CD1c-positive myeloid dendritic cell (primary cell): ENCODE measurements around the gene CCDC187.
"Not testable (repeated sequence)": the region's sequence is repeated elsewhere in the genome, so short reads cannot be mapped to it uniquely, and the experiment has no call there.

ENCODE experiments used
- DNase-seq: peaks from one replicate; pipeline ENCODE4 v3.0.0-alpha.2; 2016; ENCODE audit errors: extremely low spot score

The CCDC187 gene

DNA sequence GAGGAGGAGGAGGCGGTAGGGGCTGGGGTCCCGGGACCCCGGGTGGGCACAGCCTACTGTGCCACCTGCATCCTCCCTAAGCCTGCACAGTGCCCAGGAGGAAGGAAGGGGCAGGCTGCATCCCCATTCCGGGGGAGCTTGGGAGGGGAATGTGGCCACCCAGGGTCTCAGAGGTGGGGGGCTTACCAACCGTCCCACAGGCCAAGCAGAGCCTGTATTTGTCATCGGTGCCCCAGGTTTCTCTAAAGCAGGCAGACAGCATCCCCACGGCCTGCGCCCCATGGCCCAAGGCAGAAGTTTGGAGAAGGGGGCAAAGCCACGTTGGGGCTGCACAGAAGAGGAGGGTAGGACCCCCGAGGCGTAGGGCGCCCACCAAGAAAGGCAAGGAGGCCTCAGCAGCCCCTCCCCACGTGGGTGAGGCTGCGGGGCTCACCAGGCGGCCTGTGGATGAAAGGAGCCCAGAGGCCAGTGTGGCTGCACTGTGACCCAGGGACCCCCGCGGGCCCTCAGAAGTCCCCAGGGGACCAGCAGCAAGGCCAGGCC is 22.9 kb upstream of the CCDC187 start:
- DNase-seq: no peak

DNA sequence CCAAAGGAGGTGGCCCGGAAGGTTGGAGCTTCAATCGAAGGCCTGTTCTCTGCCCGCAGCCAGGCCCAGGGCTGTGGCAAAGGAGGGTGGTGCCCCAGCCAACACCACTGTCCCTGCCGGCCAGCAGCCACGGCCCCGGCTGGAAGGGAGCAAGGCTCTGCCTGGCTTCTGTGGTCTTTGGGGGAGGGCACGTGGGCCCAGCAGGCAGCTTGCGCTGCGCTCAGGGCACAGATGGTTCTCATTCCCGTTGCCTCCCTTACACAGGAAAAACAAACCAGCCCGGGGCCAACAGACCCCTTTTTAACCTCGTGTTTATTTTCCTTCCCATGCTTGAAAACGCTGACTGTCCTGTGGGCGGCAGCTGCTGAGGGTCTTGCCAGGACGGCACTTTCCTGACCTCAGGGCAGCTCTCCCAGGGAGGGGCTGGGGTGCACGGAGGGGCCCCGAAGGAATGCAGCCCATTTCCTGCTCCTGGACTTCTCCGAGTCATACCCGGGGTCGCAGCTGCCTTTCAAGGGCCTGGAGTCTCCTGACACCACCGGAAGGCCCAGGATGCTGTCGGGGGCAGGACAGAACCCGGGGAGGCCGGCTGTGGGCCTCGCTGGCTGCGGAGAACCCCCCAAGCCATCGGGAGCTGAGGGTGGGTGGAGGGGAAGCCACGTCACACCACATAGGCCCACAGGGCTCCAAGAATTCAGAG is 22.3 kb upstream of the CCDC187 start:
- DNase-seq: no peak

DNA sequence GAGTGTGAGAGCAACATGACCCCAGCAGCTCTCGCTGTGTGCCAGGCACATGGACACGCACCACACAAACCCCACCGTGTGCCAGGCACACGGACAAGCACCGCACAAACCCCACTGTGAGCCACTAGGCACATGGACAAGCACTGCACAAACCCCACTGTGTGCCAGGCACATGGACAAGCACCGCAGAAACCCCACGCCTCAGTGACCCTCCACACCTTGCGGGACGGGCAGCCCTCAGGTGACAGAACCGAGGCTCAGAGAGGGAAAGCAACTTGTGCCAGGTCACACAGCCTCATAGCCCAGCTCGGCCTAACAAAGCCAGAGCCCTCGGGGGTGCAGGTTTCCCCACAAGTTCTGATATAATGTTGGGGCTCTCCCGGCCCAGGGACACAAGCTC is 21.5 kb upstream of the CCDC187 start:
- DNase-seq: no peak

DNA sequence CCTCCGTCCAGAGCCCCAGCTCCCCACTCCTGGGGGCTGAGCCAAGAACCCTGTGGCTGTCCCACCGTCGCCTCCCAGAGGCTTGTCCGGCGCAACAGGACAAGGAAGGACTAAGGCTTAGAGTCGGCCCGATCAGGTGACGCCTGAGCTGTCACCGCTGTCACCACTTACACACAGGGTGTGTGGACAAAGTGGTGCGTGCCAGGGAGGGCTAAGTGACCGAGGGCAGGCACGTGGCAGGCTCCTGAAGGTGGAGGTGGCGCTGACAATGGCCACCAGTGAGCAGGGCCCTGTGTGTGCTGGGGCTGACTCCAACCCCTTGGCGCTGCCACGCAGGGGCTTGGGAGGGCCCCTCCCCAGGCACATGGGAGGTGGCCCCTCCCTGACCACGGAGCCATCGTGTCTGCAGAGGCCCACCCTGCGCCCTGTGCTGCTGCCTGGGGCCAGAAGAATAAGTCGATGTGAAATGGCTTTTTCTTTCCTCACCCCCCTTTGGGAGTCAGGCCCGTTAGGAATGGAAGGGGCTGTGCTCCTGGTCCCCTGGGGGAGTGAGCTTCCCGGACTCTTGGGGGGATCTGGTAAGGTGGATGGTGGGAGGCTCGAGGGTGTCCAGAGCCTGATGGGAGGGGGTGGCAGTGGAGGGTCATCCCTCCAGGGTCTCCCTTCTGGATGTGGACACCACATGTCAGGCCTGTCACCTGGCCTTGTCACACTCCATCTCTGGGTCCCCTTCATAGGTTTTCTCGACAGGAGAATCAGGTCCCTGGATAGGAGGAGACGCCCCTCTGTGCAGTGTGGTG is 20.8 kb upstream of the CCDC187 start:
- no peak for DNase-seq

DNA sequence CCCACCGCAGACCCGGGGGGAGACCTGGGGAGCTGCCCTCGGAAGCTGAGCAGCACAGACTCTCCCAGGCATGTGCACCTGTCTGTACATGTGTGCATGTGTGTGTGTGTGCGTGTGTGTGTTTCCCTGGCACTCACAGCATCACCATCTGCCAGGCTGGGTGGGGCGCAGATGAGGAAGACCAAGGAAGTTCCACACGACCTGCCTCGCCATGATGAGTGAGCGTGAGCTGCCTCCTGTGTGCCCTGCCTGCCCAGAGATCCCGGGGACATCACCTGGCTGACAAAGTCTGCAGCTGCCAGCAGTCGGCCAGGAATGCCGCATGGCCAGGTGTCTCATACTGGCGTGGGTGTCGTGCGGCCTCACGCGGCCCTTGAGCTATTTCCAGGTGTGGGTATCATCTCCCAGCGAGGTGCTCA is 19.5 kb upstream of the CCDC187 start:
- no peak for DNase-seq

DNA sequence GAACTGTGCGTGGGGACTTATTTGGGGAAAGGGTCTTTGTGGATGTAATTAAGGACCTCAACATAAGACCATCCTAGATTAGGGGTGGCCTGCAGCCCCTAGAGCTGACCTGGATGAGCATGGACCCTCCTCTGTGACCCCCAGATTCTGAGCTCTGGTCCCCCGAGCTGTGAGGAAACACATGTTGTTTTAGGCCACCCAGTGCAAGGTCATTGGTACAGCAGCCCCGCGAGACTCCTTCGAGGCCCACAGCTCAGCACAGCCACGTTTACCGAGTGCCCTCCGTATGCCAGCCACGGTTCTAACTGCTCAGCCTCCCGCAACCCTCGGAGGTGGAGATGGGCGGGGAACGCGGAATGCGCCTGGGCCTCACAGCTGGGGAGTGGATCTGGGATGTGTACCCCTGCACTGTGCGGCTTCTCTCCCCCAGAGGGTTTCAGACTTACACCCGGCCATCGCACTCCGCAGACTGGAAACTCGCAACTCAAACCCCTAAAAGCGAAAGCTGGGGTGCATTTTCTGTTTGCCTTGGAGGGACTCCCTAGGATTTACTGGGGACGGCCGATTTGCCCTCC is 18.9 kb upstream of the CCDC187 start:
- no peak for DNase-seq

DNA sequence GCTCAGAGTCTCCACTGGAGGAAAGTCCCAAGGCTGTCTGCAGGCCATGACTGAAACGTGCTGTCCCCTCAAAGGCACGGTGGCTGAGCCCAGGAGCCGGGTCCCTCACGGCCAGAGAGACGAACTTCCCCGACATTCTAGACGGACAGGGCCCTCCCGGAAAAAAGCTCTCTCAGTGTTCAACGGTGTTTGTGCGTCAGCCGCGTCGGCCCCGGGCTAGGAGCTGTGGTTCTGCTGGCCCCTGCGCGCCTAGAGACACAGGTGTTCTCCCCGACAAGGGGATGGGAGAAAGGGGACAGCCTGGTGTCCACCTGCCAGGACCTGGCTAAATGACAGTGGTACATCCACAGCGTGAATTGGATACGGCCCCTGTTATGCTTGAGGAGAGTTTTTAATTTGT is 17.7 kb upstream of the CCDC187 start:
- no peak for DNase-seq

DNA sequence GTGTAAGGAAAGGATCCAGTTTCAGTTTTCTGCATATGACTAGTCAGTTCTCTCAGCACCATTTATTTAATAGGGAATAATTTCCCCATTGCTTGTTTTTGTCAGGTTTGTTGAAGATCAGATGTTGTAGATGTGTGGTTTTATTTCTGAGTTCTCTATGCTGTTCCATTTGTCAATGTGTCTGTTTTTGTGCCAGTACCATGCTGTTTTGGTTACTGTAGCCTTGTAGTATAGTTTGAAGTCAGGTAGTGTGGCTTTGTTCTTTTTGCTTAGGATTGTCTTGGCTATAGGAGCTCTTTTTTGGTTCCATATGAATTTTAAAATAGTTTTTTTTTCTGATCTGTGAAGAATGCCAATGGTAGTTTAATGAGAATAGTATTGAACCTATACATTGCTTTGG is 17.1 kb upstream of the CCDC187 start:
- not testable (repeated sequence) for DNase-seq

DNA sequence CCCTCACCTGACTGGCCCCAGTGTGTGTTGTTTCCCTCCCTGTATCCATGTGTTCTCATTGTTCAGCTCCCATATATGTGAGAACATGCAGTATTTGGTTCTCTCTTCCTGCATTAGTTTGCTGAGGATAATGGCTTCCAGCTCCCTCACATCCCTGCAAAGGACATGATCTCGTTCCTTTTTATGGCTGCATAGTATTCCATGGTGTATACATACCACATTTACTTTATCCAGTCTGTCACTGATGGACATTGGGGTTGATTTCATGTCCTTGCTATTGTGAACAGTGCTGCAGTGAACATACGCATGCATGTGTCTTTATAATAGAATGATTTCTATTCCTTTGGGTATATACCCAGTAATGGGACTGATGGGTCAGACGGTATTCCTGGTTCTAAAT is 16.1 kb upstream of the CCDC187 start:
- DNase-seq: not testable (repeated sequence)

DNA sequence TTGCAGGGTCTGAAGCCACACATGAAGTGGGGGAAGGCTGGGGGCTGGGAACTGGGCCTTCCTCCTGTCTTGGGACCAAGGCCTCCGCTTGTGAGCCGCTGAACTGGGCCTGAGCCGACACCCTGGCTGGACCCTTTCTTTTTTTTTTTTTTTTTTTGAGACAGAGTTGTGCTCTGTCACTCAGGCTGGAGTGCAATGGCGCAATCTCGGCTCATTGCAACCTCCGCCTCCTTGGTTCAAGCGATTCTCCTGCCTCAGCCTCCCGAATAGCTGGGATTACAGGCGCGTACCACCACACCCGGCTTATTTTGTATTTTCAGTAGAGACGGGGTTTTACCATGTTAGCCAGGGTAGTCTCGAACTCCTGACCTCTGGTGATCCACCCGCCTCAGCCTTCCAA is 15.3 kb upstream of the CCDC187 start:
- not testable (repeated sequence) for DNase-seq

DNA sequence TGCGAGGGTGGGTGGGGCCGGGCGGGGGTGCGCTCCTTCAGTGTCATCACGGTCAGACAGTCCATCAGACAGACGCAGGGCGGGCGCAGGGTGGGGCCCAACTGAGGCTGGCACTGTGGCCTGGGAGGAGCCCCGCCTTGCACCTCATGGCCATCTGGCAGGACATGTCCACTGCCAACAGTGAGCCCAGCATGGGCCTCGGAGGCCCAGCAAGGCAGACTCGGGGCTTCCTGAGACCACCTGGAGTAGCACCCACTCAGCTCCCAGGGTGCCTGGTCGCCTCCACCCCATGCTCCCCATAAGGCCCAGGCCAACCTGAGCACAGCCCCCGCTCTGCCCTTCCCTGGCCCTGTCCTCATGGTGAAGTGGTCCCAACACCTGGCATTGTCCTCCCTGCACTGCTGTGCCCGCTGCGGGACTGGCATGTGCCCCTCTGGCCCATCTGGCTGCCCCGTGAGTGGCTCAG is 14.9 kb upstream of the CCDC187 start:
- DNase-seq: no peak

DNA sequence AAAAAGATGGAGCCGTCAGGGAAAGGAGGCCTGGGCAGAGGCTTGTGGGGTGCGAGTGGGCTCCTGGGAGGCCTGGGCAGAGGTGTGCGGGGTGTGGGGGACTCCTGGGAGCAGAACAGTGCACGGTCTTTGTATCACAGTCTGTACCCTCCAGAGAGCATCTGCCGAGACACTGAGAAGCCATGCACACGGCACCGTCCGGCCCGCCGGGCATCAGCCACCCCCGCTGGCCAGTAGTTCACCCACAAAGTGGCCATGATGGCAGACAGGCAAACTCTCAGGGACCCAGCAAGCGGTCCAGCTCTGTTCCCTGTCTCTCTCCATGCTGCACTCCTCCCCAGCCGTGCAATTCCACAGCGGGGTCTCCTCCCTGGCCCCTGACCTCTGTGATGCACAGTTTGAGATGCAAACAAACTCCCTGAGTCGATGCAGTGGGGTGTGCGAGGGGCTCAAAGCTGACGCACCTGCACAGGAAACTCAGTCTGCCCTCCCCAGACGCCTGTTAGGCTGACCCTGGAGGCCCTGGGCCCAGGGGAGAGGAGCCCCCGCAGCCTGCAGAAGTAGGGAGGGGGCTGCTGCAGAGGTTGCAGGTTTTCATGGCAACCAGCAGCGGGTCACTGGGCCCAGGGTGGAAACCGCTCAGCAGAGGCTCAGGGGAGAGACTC is 14.3 kb upstream of the CCDC187 start:
- no peak for DNase-seq

DNA sequence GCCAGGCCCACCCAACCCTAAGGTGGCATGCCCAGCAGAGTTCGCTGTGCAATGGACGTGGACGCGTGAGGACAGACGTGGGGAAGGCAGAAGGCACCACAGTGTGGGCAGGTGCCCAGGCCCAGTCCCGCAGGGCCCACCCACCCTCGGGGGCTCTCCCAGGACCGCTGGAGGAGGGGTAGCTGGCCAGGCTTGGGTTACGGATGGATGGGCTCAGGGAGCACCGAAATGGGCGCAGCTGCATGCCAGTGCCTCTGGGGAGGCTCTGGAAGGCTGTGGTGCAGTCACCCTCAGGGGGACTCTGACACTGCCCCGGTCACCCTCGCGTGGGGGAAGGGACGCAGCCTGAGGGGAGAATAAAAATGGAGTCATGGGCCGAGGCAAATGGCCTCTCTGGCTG is 13.8 kb upstream of the CCDC187 start:
- no peak for DNase-seq

DNA sequence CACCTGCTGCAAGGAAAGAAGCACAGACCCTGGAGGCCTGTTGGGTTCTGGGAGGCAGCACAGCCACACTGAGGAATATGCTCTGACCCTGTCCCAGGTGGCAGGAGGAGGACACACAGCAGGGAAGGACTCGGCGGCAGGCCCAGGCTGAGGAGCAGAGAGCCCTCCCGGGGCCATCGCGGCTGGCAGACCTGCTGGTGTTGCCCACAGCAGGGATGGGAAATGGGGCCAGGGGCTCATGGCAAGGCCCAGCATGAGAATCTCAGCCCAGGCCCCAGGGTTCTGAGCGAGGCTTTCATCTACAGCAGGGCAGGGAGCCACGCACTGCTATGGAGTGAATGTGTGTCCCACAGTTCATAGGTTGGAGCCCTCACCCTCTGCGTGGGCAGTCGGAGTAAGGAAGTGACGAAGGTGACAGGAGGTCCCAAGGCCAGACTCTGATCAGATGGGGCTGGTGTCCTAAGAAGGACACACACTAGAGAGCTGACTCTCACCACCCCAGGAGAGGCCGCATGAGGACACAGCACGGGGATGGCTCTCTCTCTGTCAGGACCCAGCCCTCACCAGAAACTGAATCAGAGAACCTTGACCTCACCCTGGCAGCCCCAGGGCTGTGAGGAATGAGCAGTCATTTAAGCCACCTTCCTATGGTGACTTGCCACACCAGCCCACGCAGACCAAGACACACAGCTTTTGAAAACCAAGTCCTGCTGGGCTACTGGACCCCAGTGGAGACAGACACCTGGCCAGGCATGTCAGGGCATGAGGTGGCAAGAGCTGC is 13.2 kb upstream of the CCDC187 start:
- DNase-seq: no peak

DNA sequence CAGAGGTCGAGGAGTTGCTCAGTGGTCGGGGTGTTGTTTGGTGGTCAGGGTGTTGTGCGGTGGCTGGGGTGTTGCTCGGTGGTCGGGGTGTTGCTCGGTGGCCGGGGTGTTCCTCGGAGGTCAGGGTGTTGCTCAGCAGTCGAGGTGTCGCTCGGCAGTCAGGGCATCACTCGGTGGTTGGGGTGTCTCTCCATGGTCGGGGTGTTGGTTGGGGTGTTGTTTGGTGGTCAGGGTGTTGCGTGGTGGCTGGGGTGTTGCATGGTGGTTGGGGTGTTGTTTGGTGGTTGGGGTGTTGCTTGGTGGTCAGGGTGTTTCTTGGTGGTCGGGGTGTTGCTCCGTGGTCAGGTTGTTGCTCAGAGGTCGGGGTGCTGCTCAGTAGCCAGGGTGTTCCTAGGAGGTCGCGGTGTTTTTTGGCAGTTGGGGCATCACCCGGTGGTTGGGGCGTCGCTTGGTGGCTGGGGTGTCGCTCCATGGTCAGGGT is 12.4 kb upstream of the CCDC187 start:
- no peak for DNase-seq

DNA sequence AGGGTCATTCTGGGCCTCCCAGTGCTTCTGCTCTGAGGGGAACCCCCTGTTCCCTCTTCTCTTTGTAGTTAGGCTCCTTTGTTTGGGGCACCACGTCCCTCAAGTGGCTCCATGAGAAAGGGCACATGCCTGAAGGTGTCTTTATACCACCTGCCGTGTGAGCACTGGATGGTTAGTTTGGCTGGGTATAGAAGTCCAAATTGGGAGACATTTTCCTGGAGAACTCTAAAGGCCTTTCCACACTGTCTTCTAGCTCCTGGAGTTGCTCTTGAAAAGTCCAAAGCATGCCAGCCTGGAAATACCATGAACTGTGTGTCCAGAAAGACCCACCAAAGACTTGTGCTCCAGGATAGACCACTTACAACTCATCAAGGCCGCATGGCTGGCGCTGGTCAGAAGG is 11.1 kb upstream of the CCDC187 start:
- DNase-seq: no peak

DNA sequence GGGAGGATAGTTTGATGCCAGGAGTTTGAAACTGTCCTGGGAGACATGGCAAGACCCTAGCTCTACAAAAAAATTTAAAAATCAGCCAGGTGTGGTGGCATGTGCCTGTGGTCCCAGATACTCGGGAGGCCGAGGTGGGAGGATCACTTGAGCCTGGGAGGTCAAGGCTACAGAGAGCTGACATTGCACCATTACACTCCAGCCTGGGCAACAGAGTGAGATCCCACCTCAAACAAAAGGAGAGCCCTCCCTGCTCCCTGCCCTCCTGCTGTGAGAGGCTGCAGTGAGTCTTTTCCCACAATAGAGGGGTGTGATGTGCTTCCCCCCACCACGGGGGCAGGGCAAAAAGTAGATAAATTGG is 10.1 kb upstream of the CCDC187 start:
- no peak for DNase-seq

DNA sequence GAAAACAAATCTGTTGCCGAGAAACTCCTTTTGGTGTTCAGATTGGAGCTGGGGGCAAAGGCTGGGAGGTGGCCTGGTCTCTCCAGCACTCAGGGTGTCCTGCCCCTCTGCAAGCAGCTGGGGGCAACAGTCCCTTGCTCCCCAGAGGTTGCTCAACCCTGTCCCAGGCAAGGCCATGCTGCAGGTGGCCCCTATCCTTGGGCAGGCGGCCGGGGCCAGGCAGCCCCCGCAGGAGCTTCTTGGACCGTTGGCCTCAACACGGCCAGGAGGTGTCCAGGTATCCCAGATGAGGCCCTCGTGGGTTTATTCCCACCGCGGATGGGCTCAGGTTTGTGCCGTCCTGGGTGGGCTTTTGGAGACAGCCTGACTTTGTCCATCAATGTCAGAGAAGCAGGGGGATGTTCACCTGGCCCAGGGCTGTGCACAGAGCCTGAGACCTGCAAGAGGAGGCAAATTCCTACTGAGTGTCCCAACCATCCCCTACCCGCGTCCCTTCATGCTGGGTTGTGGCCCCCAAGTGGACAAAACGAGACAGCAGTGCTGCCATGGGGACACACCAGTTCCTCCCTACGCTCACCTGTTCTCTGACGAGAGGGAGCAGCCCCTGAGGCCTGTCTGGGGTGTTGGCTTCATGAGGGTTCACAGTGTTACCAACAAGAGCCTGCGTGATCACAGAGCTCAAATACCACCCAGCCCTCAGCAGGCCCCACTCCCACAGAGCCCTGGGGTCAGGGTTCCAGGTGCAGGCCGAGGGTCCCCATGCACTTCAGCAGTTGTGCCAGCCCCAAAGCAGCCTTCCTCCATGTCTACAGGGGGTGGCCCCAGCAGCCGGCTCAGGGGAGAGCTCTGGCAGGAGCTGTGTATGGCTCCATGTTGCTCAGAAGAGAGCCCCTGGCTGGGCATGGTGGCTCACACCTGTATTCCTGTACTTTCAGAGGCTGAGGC is 9.5 kb upstream of the CCDC187 start:
- no peak for DNase-seq

DNA sequence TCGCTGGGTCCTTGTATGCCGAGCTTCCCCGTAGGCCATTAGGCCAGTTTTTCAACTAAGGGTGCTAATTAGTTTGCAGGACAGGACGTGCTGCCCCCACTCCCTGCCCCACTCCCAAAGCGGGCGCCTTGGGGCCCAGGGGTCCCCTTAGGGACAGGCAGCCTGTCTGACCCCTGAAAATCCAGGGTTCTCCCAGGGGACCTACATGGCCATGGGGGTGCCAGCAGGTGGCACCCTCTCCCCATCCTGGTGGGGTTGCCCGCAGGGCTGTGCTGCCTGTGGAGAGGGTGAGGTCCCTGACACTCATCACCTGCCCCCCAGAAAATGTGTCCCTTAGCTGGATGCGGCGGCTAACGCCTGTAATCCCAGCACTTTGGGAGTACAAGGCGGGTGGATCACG is 8.5 kb upstream of the CCDC187 start:
- peak; percentile 56 for DNase-seq

DNA sequence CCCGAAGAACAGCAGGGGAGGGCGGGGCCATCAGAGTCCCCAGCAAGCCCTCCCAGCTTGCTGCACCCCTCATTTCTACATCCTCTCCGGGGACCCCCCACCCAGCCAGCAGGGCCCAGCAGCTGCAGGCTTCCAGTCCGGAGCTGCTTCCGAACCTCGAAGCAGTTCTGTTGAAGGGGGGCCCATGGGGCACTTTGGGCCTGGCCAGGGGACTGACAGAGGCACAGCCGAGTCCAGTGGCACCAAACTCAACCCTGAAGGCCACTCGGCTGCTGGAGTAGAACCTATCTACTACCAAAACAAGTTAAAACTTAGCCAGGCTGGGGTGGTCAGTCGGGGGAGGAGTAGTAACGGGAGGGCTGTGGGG is 8.1 kb upstream of the CCDC187 start:
- DNase-seq: no peak
